HG02623 (cell line): ENCODE results near the gene CA12.

Experiments used
- ATAC-seq: cut with Tn5 transposase; IDR thresholded peaks from one replicate; pipeline ENCODE4 v1.9.1; 2021; ENCODE audit warnings: moderate library complexity; ENCODE audit not compliant: unreplicated experiment

The CA12 gene

DNA sequence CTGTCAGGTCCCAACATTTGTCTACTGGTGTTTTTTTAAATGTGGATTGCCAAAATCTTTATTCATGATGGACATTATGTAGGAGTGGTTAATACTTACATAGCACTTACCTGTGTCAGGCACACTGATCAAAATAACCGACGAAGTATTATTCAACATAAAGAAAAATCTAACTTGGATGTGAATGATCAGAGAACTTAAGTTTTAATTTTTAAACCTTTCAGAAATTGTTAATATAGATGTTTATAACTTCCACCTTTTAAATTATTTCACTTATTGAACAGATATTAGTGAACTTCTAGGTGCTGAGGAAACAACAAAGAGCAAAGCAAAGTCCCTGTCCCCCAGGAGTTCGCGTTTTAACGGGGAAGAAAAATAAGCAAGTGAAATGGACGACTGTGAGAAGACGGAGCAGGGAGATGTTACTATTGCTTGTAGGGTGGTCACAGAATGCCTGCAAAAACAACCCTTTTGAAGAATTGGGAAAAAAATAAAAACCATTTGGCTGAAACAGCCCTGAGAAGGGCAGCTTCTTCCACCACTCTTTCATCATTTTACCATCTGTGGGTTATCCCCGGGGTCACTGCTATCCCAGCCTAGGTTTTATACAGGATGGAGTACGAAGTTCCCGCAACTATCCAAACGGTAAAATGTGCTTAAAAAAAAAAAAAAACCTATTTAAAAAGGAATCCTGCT, 105.2 kb downstream of the CA12 start:
- ATAC-seq = no peak

DNA sequence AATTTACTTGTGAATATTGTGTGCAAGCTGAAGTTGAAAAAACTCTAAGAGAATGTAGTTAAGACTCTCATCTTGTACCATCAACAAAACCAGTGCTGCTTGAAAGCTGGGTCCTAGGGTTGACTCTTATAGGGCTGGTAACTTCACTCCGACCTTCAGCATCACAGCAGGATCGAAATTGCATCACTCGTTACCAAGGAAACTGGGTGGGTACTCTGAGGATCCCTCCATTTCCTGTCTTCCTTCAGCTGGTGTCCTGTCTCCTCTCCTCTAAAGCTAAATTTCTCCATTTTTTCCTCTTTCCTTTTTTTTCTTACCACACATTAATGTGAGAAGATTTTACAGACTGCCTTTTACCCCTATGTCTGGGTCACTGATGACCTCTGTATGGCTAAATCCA, 107.2 kb downstream of the CA12 start:
- ATAC-seq = no peak
